Ishikawa (cell line): Measurements from ENCODE around the gene BTRC.
A peak's percentile ranks its signal among the peaks of the same experiment; 100 is the strongest.

ENCODE experiments used
- CEBPB ChIP-seq: IDR thresholded peaks from 2 replicates; pipeline ENCODE4 v1.6.1; 2012
- CREB1 ChIP-seq: IDR thresholded peaks from 2 replicates; pipeline ENCODE4 v1.6.1; 2012; ENCODE audit warnings: low read depth
- EGR1 ChIP-seq: IDR thresholded peaks from 2 replicates; pipeline ENCODE4 v1.6.1; 2012
- EP300 ChIP-seq: IDR thresholded peaks from 2 replicates; pipeline ENCODE4 v1.6.1; 2012; ENCODE audit warnings: borderline replicate concordance
- FOXM1 ChIP-seq: IDR thresholded peaks from 2 replicates; pipeline ENCODE4 v1.6.1; 2012; ENCODE audit warnings: low read depth, borderline replicate concordance
- NFIC ChIP-seq: IDR thresholded peaks from 2 replicates; pipeline ENCODE4 v1.6.1; 2012
- RAD21 ChIP-seq: IDR thresholded peaks from 2 replicates; pipeline ENCODE4 v1.6.1; 2012; ENCODE audit warnings: low read depth
- TAF1 ChIP-seq: IDR thresholded peaks from 2 replicates; pipeline ENCODE4 v1.6.1; 2012; ENCODE audit warnings: low read depth, mild to moderate bottlenecking
- TCF12 ChIP-seq: IDR thresholded peaks from 2 replicates; pipeline ENCODE4 v1.6.1; 2012; ENCODE audit warnings: low read depth
- TEAD4 ChIP-seq: IDR thresholded peaks from 2 replicates; pipeline ENCODE4 v1.6.1; 2012
- YY1 ChIP-seq: IDR thresholded peaks from 2 replicates; pipeline ENCODE4 v1.6.1; 2012; ENCODE audit warnings: low read depth
- ZBTB7A ChIP-seq: IDR thresholded peaks from 2 replicates; pipeline ENCODE4 v1.6.1; 2012; ENCODE audit warnings: low read depth
- TF ChIP-seq, protein P1 (sequence below): IDR thresholded peaks from 2 replicates; pipeline ENCODE4 v1.6.1; 2012
- TF ChIP-seq, protein P2 (sequence below): IDR thresholded peaks from 2 replicates; pipeline ENCODE4 v1.6.1; 2012; ENCODE audit warnings: low read depth, mild to moderate bottlenecking
- TF ChIP-seq, protein P3 (sequence below): IDR thresholded peaks from 2 replicates; pipeline ENCODE4 v1.6.1; 2012

Gene BTRC

DNA sequence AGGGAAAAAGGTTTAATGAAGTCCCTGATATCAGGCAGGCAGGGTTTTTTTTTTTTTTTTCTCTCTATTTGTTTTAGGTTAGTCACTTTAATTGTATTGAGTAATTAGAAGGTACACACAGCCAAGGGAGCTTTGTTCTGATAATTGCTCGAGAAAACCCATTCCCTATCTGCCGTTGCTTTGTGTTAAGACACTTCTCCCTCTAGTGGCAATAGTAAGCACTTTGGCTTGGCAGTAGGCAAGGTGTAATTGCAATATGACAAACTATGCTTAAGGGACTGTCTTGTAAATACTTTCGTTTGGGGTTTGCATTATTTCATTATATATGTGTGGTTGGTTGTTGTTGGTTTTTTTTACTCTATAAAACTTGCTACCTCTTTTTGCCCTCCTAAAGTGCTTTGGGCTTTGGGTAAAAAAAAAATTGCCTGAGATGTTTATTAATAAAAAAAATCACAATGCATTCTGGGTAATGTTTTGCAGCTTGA is 113.4 kb downstream of the BTRC start:
- TF ChIP-seq RAD21 (peak; percentile 79), ZBTB7A (no peak)

DNA sequence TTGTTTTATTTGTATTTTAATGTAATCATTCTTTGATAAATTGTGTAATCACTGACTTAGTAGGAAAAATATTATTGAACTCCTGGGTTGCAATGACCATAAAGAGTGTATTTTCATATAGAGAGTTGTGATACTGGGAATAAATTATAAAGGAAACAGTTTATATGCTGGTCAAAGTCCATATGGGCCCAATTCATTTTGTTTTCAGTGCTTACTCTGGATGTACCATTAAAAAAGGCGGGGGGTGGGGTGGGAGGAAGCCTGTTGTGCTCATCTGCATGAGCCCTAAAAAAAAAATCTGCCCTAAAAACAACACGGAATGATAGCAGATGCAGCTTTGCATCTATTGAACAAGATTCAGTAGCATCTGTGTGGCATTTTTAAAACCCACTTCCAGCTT is 114.2 kb downstream of the BTRC start:
- TF ChIP-seq EP300 (no peak), RAD21 (no peak), NFIC (no peak), FOXM1 (no peak), CEBPB (no peak), EGR1 (no peak), TEAD4 (no peak), TCF12 (no peak), YY1 (no peak), CREB1 (no peak)
- TF ChIP-seq, protein P1, sequence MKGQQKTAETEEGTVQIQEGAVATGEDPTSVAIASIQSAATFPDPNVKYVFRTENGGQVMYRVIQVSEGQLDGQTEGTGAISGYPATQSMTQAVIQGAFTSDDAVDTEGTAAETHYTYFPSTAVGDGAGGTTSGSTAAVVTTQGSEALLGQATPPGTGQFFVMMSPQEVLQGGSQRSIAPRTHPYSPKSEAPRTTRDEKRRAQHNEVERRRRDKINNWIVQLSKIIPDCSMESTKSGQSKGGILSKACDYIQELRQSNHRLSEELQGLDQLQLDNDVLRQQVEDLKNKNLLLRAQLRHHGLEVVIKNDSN, result no peak

- TF ChIP-seq FOXM1 (no peak), TAF1 (no peak), TCF12 (no peak)
These were observed 122.4 kb downstream of the BTRC start for GRCh38 chr10:101476383-101476782.

- no peak for TF ChIP-seq RAD21
- no peak for TF ChIP-seq TAF1
- TF ChIP-seq CEBPB, result no peak
- TF ChIP-seq EP300, result no peak
- TF ChIP-seq YY1, result no peak
- TF ChIP-seq FOXM1, result no peak
- no peak for TF ChIP-seq CREB1
- no peak for TF ChIP-seq NFIC
- TF ChIP-seq, protein P1, result no peak
- no peak for TF ChIP-seq ZBTB7A
These were observed 125.0 kb downstream of the BTRC start for GRCh38 chr10:101478956-101479355.

DNA sequence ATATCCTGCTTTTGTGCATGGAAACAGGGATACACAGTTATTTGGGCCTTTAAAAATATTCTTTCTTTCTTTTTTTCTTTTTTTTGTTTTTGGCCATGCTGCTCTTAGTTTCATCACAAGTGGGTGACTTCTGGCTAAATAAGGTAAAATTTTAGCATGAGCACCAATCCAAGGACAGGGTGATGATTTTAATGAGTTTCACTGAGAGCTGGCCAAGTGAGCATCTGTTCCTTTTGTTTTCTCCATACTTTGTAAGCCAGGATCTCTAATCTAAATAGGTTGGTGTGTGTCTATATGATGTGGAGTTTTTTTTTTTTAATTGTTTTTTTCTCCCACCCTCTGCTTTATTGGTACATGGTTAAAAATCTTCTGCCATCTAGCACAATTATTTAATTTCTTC is 127.3 kb downstream of the BTRC start:
- TF ChIP-seq, protein P2, sequence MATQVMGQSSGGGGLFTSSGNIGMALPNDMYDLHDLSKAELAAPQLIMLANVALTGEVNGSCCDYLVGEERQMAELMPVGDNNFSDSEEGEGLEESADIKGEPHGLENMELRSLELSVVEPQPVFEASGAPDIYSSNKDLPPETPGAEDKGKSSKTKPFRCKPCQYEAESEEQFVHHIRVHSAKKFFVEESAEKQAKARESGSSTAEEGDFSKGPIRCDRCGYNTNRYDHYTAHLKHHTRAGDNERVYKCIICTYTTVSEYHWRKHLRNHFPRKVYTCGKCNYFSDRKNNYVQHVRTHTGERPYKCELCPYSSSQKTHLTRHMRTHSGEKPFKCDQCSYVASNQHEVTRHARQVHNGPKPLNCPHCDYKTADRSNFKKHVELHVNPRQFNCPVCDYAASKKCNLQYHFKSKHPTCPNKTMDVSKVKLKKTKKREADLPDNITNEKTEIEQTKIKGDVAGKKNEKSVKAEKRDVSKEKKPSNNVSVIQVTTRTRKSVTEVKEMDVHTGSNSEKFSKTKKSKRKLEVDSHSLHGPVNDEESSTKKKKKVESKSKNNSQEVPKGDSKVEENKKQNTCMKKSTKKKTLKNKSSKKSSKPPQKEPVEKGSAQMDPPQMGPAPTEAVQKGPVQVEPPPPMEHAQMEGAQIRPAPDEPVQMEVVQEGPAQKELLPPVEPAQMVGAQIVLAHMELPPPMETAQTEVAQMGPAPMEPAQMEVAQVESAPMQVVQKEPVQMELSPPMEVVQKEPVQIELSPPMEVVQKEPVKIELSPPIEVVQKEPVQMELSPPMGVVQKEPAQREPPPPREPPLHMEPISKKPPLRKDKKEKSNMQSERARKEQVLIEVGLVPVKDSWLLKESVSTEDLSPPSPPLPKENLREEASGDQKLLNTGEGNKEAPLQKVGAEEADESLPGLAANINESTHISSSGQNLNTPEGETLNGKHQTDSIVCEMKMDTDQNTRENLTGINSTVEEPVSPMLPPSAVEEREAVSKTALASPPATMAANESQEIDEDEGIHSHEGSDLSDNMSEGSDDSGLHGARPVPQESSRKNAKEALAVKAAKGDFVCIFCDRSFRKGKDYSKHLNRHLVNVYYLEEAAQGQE, result no peak
- TF ChIP-seq TAF1 (no peak), CEBPB (no peak), ZBTB7A (no peak)

GRCh38 chr10:101482568-101482967 is 128.6 kb downstream of the BTRC start:
- TF ChIP-seq EP300 (no peak), CREB1 (no peak), TEAD4 (no peak), CEBPB (no peak), RAD21 (no peak), EGR1 (no peak), TCF12 (no peak), ZBTB7A (no peak), YY1 (no peak), NFIC (no peak), TAF1 (no peak)
- TF ChIP-seq, protein P2, result no peak
- TF ChIP-seq, protein P3, sequence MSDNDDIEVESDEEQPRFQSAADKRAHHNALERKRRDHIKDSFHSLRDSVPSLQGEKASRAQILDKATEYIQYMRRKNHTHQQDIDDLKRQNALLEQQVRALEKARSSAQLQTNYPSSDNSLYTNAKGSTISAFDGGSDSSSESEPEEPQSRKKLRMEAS, result no peak

DNA sequence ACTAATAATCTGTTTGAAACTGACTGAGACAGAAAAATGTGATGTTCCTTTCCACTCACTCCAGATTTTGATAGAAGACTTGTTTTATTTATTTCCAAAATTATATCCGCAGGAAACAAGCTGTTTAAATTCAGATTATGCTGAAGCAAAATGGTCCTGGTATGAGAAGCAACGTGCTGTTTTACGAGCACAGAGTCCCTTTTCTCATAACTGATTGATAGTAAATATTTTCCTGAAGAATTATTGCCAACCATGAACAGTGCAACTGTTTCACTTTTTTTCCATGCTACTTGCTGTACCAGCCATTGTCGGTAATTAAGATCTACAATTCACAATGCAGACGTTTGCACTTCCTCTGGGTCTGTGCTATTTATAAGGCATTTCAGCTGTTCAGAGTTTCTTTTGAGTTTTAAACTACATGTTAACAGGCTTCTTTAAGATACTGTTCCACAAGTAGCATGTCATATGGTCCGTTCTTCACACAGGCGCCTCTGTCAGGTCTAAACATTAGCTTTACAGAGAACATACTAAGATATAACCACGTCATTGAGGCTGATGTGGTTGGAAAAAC is 130.3 kb downstream of the BTRC start:
- TF ChIP-seq, protein P1, result no peak
- TF ChIP-seq RAD21 (no peak), CEBPB (no peak), NFIC (no peak), FOXM1 (no peak), YY1 (no peak), TCF12 (no peak), ZBTB7A (no peak), EP300 (no peak), TAF1 (no peak), EGR1 (no peak), TEAD4 (no peak), CREB1 (no peak)
- TF ChIP-seq, protein P3, result no peak
- TF ChIP-seq, protein P2, result no peak
